Muscle of back (tissue), 11 donors: Measurements from ENCODE around the gene FBXL7. TPM values are rescaled to one million over a fixed set of nuclear protein-coding genes. Genes with fewer than 3 reads are reported as not detected.

Source experiments
- DNase-seq, 3 donors: peaks; one replicate each; pipeline versions ENCODE4 v3.0.0 to v3.0.0-alpha.2; 2013
- polyA plus RNA-seq, 10 donors: library from polyadenylated mRNA; unstranded; fragments of 120-200 nt; gene quantifications; one replicate each; pipeline ENCODE4 v1.2.1, GENCODE V29; 2013; ENCODE audit not compliant: insufficient read length in 10 of 10

The FBXL7 gene
- polyA plus RNA-seq, 10 donors: 20.2 to 28.4 (median 23.1) TPM

GRCh38 chr5:15799612-15800011, 299.6 kb downstream of the FBXL7 start:
- no peak for DNase-seq

DNA sequence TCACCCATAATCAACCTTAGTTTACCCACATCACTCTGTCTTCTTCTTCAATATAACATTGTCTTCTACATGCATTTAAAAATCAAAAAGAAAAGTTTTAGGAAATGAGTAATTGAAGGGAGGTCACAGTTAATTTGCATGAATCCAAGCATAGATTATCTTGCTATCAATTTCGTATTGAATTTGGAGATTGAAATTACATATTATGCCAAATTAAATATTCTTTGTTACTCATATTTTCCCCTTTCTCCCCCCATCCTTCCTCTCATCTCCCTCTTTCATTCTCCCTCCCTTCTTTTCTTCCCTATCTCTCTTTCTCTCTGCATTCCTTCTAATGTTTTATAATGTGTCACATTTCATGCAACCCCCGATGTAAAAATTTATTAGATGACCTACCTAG, 303.3 kb downstream of the FBXL7 start:
- no peak for DNase-seq

GRCh38 chr5:15806613-15807012, 306.6 kb downstream of the FBXL7 start:
- DNase-seq: no peak

DNA sequence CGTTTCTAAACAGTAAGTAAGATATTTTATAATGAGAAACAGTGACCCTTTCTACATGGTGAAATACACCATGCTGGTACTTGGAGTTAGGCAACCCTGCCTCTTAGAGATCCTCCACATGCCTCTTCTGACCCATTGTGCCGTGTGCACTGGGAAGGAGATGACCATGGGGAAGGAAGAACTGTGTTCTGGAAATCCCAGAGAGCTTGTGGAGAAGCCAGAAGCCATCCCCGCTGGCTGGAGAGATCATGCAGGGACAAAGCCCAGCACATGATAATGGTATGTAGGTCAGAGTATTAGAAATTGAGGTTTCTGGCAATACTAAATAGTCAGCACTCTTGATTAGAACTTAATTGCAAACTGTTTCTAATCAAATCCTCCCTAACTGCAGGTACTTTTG, 307.3 kb downstream of the FBXL7 start:
- DNase-seq: no peak

- DNase-seq: peak; percentile 36 to 63 (median 58)
Measured at GRCh38 chr5:15807871-15808270, 307.9 kb downstream of the FBXL7 start.

DNA sequence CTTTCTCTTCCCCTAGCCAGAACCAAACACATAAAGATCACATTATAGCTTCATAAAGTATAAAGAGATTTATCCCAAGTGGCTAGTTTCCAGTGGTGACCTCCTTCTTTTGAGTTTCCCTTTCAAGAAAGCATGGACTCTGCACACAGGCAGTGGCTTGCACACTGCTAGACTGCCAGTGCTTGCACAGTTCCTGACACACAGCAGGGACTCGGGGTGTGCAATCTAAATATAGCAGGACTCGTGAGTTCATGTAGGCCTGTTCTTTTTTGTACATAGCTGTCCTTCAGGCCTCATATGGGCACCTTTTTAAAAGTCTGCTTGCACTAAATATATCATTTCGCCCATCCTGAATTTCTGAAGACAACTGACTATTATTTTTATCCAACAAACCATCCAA, 308.6 kb downstream of the FBXL7 start:
- DNase-seq: no peak

GRCh38 chr5:15819617-15820016, 319.6 kb downstream of the FBXL7 start:
- DNase-seq: no peak

GRCh38 chr5:15821506-15821905, 321.5 kb downstream of the FBXL7 start:
- DNase-seq: no peak

DNA sequence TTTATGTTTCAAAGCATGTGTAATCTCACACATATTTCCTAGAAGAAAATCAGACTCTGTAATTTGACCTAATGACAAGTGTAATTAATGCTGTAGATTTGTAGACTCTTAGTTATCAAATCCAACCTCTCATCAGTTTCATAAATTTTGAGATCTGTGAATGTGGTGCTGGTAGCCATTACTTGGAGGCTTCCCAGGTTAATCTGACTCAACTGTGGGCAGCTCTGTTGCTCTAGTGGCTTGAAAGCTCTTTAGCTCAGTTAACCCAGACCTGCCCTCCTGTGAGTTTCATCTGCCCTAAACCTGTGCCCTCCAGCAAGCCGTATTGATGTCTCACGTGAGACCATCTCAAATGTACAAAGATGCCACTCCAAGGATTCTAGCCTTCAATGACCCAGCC, 323.4 kb downstream of the FBXL7 start:
- DNase-seq: no peak

DNA sequence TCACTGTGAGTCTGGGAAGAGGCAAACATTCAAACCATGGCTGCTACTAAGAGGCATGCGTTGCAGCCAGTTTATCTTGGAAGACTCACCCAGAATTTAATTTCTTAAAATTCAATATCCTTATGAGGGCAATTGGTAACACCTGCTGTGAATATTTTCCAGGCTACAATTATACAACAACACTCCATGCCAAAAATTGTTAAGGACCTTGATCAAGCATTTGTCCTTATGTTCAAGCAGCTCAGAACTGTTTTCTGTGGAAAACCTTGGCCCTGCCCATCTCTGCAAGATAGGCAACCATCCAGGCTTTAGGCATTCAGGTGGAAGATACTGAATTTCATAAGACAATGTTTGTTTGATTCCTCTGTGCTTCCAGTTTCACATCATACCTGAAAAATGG, 327.8 kb downstream of the FBXL7 start:
- DNase-seq: no peak

DNA sequence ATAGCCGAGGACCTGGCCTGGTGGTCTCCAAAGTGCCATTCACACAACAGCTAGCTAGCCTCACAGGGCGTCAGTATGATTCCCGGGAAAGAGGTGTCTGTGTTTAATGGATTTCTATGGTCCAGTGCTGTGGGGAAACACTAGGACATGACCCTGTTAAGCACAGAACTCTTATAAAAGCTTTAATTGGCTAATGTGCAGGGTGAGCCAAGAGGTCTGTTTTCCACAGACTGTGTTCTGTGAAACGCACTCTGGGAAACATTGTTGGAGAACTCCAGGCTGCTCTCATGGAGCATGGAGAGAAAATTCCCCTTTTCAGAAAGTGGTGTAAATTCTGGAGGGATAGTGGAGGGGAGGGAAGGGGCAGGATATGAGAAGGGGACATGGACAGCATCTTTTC, 331.4 kb downstream of the FBXL7 start:
- no peak for DNase-seq

DNA sequence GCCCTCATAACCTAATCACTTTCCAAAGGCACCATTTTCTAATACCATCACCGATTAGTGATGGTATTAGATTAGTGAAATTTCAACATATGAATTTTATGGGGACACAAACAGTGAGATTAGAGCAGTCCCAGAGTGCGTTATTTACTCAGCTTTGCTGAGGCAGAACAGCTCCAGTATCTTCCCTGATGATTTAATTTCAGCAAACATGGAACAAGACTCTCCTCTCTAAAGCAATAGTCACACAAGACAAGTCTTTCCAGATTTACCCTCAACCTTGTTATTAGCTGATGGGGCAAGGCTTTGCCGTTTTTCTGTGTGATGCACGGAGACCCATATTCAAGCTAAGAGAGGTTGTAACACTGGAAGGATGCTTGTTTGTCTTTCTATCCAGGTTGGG, 333.4 kb downstream of the FBXL7 start:
- no peak for DNase-seq

GRCh38 chr5:15834596-15835245, 334.7 kb downstream of the FBXL7 start:
- DNase-seq: peak in 1 of 3 donors; percentile 59

- no peak for DNase-seq
Measured at GRCh38 chr5:15835514-15835913, 335.5 kb downstream of the FBXL7 start.

GRCh38 chr5:15837551-15838289, 337.7 kb downstream of the FBXL7 start:
- no peak for DNase-seq

DNA sequence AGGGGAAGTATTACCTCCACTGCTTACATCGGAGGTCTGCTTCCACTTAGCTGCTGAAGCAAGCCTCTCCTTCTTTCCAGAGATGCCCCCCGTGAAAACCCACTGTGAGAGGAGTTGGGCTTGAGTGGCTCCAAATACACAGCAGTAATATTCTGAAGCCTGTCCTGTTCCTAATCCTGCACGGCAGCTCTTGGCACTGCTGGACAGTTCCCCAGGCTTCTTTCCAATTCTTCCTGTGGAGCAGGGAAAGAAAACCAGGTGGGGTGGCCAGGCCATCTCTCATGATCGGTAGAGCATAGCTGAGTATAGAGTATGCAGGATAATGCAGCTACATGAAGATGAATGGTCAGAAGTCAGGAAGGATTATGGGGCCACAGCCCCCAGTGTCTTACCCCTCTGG, 344.3 kb downstream of the FBXL7 start:
- peak in 1 of 3 donors; percentile 39 for DNase-seq

GRCh38 chr5:15844871-15845270, 344.9 kb downstream of the FBXL7 start:
- no peak for DNase-seq

DNA sequence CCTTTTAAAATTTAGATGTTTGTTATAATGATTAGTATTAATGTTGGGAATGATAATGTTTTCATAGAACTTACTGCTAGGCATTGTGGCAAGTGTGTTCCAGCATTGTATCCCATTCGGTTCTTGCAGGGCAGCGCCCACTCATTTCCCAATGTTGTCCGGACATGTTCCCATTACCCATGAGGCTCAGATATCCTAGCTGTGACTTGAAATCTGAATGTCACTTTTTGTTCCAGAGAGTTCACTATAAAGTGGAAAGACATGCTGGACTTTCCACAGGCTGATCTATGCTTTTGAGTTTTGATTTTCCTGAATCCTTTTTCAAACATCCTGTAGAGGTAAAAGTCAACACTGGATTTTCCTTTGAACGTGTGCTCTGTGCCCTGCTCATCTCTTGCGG, 350.6 kb downstream of the FBXL7 start:
- no peak for DNase-seq

- DNase-seq: no peak
Measured at GRCh38 chr5:15850939-15851341, 351.0 kb downstream of the FBXL7 start.

GRCh38 chr5:15852217-15852616, 352.2 kb downstream of the FBXL7 start:
- no peak for DNase-seq

GRCh38 chr5:15852949-15853348, 353.0 kb downstream of the FBXL7 start:
- DNase-seq: no peak

DNA sequence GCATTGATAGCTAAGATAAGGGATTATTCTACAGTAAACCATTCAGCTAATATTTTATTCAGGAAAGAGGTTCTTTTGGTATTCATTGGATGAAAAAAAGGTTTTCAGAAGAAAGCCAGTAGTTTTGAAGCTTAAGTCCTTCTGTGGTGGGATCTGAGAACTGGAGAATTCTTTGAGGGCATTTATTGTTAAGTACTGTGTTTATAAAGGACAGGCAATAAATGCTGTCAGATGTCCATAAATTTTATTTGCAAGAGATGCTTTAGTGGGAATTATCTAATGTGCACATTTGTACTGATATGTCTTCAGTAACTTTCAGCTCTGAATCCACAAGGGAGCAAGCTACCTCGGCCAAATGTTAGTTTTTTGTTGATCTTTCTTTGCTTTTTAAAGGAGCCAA, 358.3 kb downstream of the FBXL7 start:
- peak in 1 of 3 donors; percentile 23 for DNase-seq

- DNase-seq: peak; percentile 15 to 69 (median 47)
Measured at GRCh38 chr5:15864536-15865215, 364.7 kb downstream of the FBXL7 start.
